ENCODE data around the gene ACTL8. TPM values are rescaled to one million over a fixed set of nuclear protein-coding genes. Genes with fewer than 3 reads are reported as not detected.

The ACTL8 gene
- total and polyA plus RNA-seq, 2 experiments from 2014 or later = 0.38 to 0.71 TPM

DNA sequence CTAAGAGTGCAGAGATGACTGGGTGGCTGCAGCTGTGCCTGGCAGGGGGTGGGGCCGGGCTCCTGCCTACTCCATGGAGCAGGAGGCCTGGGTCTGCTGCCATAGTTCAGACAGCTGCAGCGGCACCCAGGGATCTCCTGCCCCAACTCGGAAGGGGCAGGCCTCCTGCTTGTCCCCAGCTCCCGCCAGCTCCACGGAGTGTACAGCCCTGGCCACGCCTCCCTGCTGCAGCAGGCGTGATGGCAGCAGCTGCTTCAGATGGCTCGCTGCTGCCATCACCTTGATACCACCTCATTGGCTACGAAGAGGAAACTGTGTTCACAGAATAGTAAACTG, 35.9 kb downstream of the ACTL8 start (continued):
- TF ChIP-seq ZNF462 (CRISPR knock-in tag; IDR thresholded peaks at IDR 0.05) (no peak), CREB1 (CRISPR knock-in tag; IDR thresholded peaks at IDR 0.05; ENCODE audit: low read depth) (no peak)

GRCh38 chr1:17791480-17791879, 36.3 kb downstream of the ACTL8 start:
- Mint-ChIP-seq H3K27me3 (ENCODE audit: insufficient read depth, low read depth, poor library complexity) (peaks cover 2% of the 10 kb centered on the region), H3K4me3 (no peak overlapping the region), H3K36me3 (ENCODE audit: low read depth) (no peaks in the 10 kb centered on the region), H3K27ac (no peak overlapping the region), H3K9me3 (peaks cover 4% of the 10 kb centered on the region), H3K4me1 (no peaks in the 10 kb centered on the region; the same call in 2 of the 3 replicates)
- H2AFZ ChIP-seq = no peak overlapping the region
- no peaks in the 10 kb centered on the region for H3K79me2 ChIP-seq (replicated peaks; ENCODE audit: insufficient read depth)
- no peaks in the 10 kb centered on the region for H3K9me2 ChIP-seq (ENCODE audit: insufficient read depth)
- no peaks in the 10 kb centered on the region for H3F3A ChIP-seq (replicated peaks; ENCODE audit: low read depth)
- no peak for ATAC-seq
- H3K27ac ChIP-seq (ENCODE audit: low read depth) = no peak overlapping the region
- H4K20me1 ChIP-seq (replicated peaks; ENCODE audit: insufficient read depth) = no peaks in the 10 kb centered on the region
- no peak overlapping the region for H3K4me3 ChIP-seq
- no peak overlapping the region for H3K4me2 ChIP-seq
- H3K36me3 ChIP-seq (ENCODE audit: insufficient read depth) = no peaks in the 10 kb centered on the region
- no peaks in the 10 kb centered on the region for H3K27me3 ChIP-seq (ENCODE audit: insufficient read depth)
- no peak for DNase-seq (ENCODE audit: low spot score)
- H3K4me1 ChIP-seq (ENCODE audit: insufficient read depth) = no peaks in the 10 kb centered on the region
- TF ChIP-seq, protein P1, sequence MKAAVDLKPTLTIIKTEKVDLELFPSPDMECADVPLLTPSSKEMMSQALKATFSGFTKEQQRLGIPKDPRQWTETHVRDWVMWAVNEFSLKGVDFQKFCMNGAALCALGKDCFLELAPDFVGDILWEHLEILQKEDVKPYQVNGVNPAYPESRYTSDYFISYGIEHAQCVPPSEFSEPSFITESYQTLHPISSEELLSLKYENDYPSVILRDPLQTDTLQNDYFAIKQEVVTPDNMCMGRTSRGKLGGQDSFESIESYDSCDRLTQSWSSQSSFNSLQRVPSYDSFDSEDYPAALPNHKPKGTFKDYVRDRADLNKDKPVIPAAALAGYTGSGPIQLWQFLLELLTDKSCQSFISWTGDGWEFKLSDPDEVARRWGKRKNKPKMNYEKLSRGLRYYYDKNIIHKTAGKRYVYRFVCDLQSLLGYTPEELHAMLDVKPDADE (IDR thresholded peaks at IDR 0.05) = no peak
- TF ChIP-seq ZNF331 (CRISPR knock-in tag; IDR thresholded peaks at IDR 0.05; ENCODE audit: low read depth) = no peak
- TF ChIP-seq POLR2AphosphoS5 (IDR thresholded peaks at IDR 0.05; ENCODE audit: low read depth) = no peak
- no peak for TF ChIP-seq ZNF114 (CRISPR knock-in tag; IDR thresholded peaks at IDR 0.05)
- no peak for TF ChIP-seq STAT1 (IDR thresholded peaks at IDR 0.05; ENCODE audit: unreplicated experiment)
- TF ChIP-seq CREB1 (CRISPR knock-in tag; IDR thresholded peaks at IDR 0.05; ENCODE audit: low read depth) = no peak
- no peak for TF ChIP-seq EZH2phosphoT487 (IDR thresholded peaks at IDR 0.05; ENCODE audit: unreplicated experiment)
- no peak for TF ChIP-seq CTCF (conservative IDR thresholded peaks at IDR 0.05; ENCODE audit: low read depth in 2 of 2)
- TF ChIP-seq JUNB (IDR thresholded peaks at IDR 0.05; ENCODE audit: unreplicated experiment) = no peak
- no peak for TF ChIP-seq REST (IDR thresholded peaks at IDR 0.05; ENCODE audit: unreplicated experiment)
